SK-N-SH (cell line): ENCODE data around the gene SERPINB3. TPM values are rescaled to one million over a fixed set of nuclear protein-coding genes. Genes with fewer than 3 reads are reported as not detected.

ENCODE experiments used
- CTCF ChIA-PET: fragments of 300-600, 350-600 bp; formaldehyde crosslinking; extraction: SDS; loops from one replicate; lab custom pipeline; 2021; lab: Yijun Ruan, JAX
- POLR2A ChIA-PET: fragments of 350-600 bp; sonication (Branson Sonifier 250); formaldehyde crosslinking; extraction: SDS; loops from one replicate; lab custom pipeline; 2020; ENCODE audit warnings: antibody characterized with exemption, inconsistent platforms; lab: Yijun Ruan, JAX
- DNase-seq: peaks from one replicate; pipeline ENCODE4 v3.0.0; 2012
- H2AFZ ChIP-seq: fragments of 200-600 bp; sonication (generic); 2 replicates; pipeline ENCODE4 v1.8.1; 2016; ENCODE audit warnings: antibody characterized with exemption, mild to moderate bottlenecking, low read depth
- H3F3A ChIP-seq: fragments of 200-600 bp; sonication (generic); replicated peaks from 2 replicates; pipeline ENCODE3; 2016; ENCODE audit warnings: antibody characterized with exemption, mild to moderate bottlenecking; ENCODE audit not compliant: insufficient read depth
- H3K27ac ChIP-seq, 2 experiments: fragments of 200-500 bp in 1 of 2; fragments of 200-600 bp in 1 of 2; sonication (Bioruptor generic) in 1 of 2; sonication (generic), shearing (Covaris generic) in 1 of 2; 2 replicates each; pipeline versions ENCODE4 v1.5.1 to v1.6.1; 2014 to 2016; ENCODE audit warnings: low read depth in 2 of 2, inconsistent platforms in 1 of 2, low read length in 1 of 2, mild to moderate bottlenecking in 1 of 2, mixed read lengths in 1 of 2
- H3K27me3 ChIP-seq: fragments of 200-600 bp; sonication (generic), shearing (Covaris generic); 2 replicates; pipeline ENCODE4 v1.6.1; 2016; ENCODE audit warnings: mixed run types; ENCODE audit not compliant: insufficient read depth
- H3K36me3 ChIP-seq, 2 experiments: fragments of 200-500 bp in 1 of 2; fragments of 200-600 bp in 1 of 2; sonication (Bioruptor generic) in 1 of 2; sonication (generic) in 1 of 2; replicated peaks in 1 of 2; 2 replicates each; pipeline versions ENCODE3 to v1.5.1; 2014 to 2016; ENCODE audit warnings: low read length in 1 of 2, mild to moderate bottlenecking in 1 of 2; ENCODE audit not compliant: insufficient read depth in 2 of 2, control insufficient read depth in 1 of 2
- H3K4me1 ChIP-seq, 2 experiments: fragments of 200-500 bp in 1 of 2; fragments of 200-600 bp in 1 of 2; sonication (Bioruptor generic) in 1 of 2; sonication (generic), shearing (Covaris generic) in 1 of 2; 2 replicates each; pipeline versions ENCODE4 v1.5.1 to v1.6.1; 2014 to 2016; ENCODE audit warnings: low read depth in 1 of 2, low read length in 1 of 2, mixed run types in 1 of 2; ENCODE audit not compliant: insufficient read depth in 2 of 2, control insufficient read depth in 1 of 2
- H3K4me2 ChIP-seq: fragments of 200-600 bp; sonication (generic), shearing (Covaris generic); 2 replicates; pipeline ENCODE4 v1.6.1; 2017; ENCODE audit warnings: mixed run types
- H3K4me3 ChIP-seq, 2 experiments: fragments of 200-500 bp in 1 of 2; fragments of 200-600 bp in 1 of 2; sonication (Bioruptor generic) in 1 of 2; sonication (generic), shearing (Covaris generic) in 1 of 2; 2 replicates each; pipeline versions ENCODE4 v1.5.1 to v1.8.1; 2014 to 2016; ENCODE audit warnings: low read depth in 2 of 2, inconsistent platforms in 1 of 2, low read length in 1 of 2, mild to moderate bottlenecking in 1 of 2, mixed read lengths in 1 of 2, moderate library complexity in 1 of 2
- H3K79me2 ChIP-seq: fragments of 200-600 bp; sonication (generic); 2 replicates; pipeline ENCODE4 v1.8.1; 2017; ENCODE audit warnings: mild to moderate bottlenecking; ENCODE audit not compliant: insufficient read depth
- H3K9ac ChIP-seq: fragments of 200-600 bp; sonication (generic); 2 replicates; pipeline ENCODE4 v1.6.1; 2017; ENCODE audit warnings: mixed run types
- H3K9me2 ChIP-seq: fragments of 200-600 bp; sonication (generic); 2 replicates; pipeline ENCODE4 v1.6.1; 2017; ENCODE audit warnings: mixed run types
- H3K9me3 ChIP-seq: fragments of 200-600 bp; sonication (generic); 2 replicates; pipeline ENCODE4 v1.6.1; 2017; ENCODE audit warnings: mixed run types, mild to moderate bottlenecking, moderate library complexity
- H4K20me1 ChIP-seq: fragments of 200-600 bp; sonication (generic); 2 replicates; pipeline ENCODE4 v1.6.1; 2017; ENCODE audit warnings: mild to moderate bottlenecking, mixed run types; ENCODE audit not compliant: insufficient read depth
- EP300 ChIP-seq, 2 experiments: IDR thresholded peaks; 2 replicates each; pipeline versions ENCODE4 v1.4.0 to v1.6.1; 2012; ENCODE audit warnings: borderline replicate concordance in 1 of 2, low read depth in 1 of 2, low read length in 1 of 2
- EZH2phosphoT487 ChIP-seq: fragments of 200-600 bp; sonication (generic); IDR thresholded peaks from 2 replicates; pipeline ENCODE4 v1.6.1; 2017; ENCODE audit warnings: low read depth, mixed run types, mild to moderate bottlenecking, antibody characterized with exemption, moderate library complexity, borderline replicate concordance
- FOSL2 ChIP-seq: IDR thresholded peaks from 2 replicates; pipeline ENCODE4 v1.4.0; 2012; ENCODE audit warnings: low read depth, mild to moderate bottlenecking, moderate library complexity, borderline replicate concordance
- FOXM1 ChIP-seq: IDR thresholded peaks from 2 replicates; pipeline ENCODE4 v1.4.0; 2012; ENCODE audit warnings: low read depth, mild to moderate bottlenecking
- GABPA ChIP-seq: IDR thresholded peaks from 2 replicates; pipeline ENCODE4 v1.4.0; 2012; ENCODE audit warnings: low read depth, mild to moderate bottlenecking
- MEF2A ChIP-seq: IDR thresholded peaks from 2 replicates; pipeline ENCODE4 v1.4.0; 2012; ENCODE audit warnings: low read depth, borderline replicate concordance
- SIN3A ChIP-seq: IDR thresholded peaks from 2 replicates; pipeline ENCODE4 v1.6.1; 2012; ENCODE audit warnings: low read depth, mild to moderate bottlenecking, low read length, moderate library complexity, borderline replicate concordance
- TCF12 ChIP-seq: IDR thresholded peaks from 2 replicates; pipeline ENCODE4 v1.4.0; 2012
- TEAD4 ChIP-seq: IDR thresholded peaks from 2 replicates; pipeline ENCODE4 v1.4.0; 2012; ENCODE audit warnings: mild to moderate bottlenecking, borderline replicate concordance; ENCODE audit not compliant: insufficient read depth
- WGBS: methylation state at CpG from one replicate; pipeline ENCODE4 v1.1.6; 2017; ENCODE audit warnings: low lambda C conversion rate; 5-methylcytosine and 5-hydroxymethylcytosine counted together
- polyA plus RNA-seq, 3 experiments: library from polyadenylated mRNA; depleted of rRNA; stranded (reverse); fragments of >200 nt; gene quantifications; 2 replicates each; pipeline ENCODE4 v1.2.3, GENCODE V29; 2012
- TF ChIP-seq, protein P1 (sequence below): IDR thresholded peaks from 2 replicates; pipeline ENCODE4 v1.4.0; 2012; ENCODE audit warnings: low read depth, borderline replicate concordance
- TF ChIP-seq, protein P2 (sequence below): IDR thresholded peaks from 2 replicates; pipeline ENCODE4 v1.6.1; 2012; ENCODE audit warnings: mild to moderate bottlenecking, low read depth, low read length, moderate library complexity
- TF ChIP-seq, protein P3 (sequence below): IDR thresholded peaks from 2 replicates; pipeline ENCODE4 v1.4.0; 2012; ENCODE audit warnings: low read depth, borderline replicate concordance

The SERPINB3 gene
- polyA plus RNA-seq, 1 of the 3 experiments (the other 2 are of a cell fraction), result 0.07 TPM

DNA sequence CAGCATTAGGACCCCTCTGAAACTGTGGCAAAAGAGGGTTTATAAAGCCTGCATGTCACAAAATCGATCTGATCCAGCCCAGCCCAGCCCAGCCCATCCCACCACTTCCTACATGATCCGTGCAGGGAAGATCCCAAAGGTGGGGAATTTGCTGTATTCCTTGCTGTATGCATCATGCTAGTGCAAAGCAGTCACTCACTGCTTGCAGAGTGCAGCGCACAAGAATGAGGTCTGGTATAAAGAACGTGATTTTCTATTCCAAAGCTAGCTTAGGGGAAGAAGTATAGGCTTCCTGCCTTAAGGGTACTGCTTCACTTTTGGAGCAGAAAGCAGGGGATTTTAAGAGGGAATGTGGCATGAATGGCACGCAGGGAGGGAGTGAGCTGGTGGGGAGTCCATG lies 22.2 kb upstream of the SERPINB3 start:
- DNase-seq, result no peak
- H3K27me3 ChIP-seq, result peaks cover 4% of the 10 kb centered on the region; the same call in 1 of the 2 replicates
- H4K20me1 ChIP-seq, result no peaks in the 10 kb centered on the region
- no peak overlapping the region for H2AFZ ChIP-seq
- no peak overlapping the region for H3K4me3 ChIP-seq
- no peaks in the 10 kb centered on the region for H3K36me3 ChIP-seq
- no peak overlapping the region for H3K9ac ChIP-seq
- peaks cover 0 to 8% of the 10 kb centered on the region in 2 experiments; a peak in 1 of 4 replicates for H3K4me1 ChIP-seq
- no peaks in the 10 kb centered on the region for H3K9me2 ChIP-seq
- ChIA-PET POLR2A (no interaction called here), CTCF (interaction anchor here (1.3 kb wide), 1 partner anchor 166 kb away, joined by 4 read pairs; no protein-coding TSS in a partner anchor)
- H3F3A ChIP-seq, result no peaks in the 10 kb centered on the region
- H3K27ac ChIP-seq, result no peak overlapping the region
- no peak for TF ChIP-seq GABPA
- no peak for TF ChIP-seq TCF12
- TF ChIP-seq, protein P1, sequence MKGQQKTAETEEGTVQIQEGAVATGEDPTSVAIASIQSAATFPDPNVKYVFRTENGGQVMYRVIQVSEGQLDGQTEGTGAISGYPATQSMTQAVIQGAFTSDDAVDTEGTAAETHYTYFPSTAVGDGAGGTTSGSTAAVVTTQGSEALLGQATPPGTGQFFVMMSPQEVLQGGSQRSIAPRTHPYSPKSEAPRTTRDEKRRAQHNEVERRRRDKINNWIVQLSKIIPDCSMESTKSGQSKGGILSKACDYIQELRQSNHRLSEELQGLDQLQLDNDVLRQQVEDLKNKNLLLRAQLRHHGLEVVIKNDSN, result no peak
- no peak for TF ChIP-seq MEF2A
- TF ChIP-seq SIN3A, result no peak
- TF ChIP-seq EZH2phosphoT487, result no peak
- no peak for TF ChIP-seq EP300 (IDR thresholded peaks at IDR 0.05; ENCODE audit: borderline replicate concordance in 1 of 2, low read depth in 1 of 2, low read length in 1 of 2)
- TF ChIP-seq, protein P2, sequence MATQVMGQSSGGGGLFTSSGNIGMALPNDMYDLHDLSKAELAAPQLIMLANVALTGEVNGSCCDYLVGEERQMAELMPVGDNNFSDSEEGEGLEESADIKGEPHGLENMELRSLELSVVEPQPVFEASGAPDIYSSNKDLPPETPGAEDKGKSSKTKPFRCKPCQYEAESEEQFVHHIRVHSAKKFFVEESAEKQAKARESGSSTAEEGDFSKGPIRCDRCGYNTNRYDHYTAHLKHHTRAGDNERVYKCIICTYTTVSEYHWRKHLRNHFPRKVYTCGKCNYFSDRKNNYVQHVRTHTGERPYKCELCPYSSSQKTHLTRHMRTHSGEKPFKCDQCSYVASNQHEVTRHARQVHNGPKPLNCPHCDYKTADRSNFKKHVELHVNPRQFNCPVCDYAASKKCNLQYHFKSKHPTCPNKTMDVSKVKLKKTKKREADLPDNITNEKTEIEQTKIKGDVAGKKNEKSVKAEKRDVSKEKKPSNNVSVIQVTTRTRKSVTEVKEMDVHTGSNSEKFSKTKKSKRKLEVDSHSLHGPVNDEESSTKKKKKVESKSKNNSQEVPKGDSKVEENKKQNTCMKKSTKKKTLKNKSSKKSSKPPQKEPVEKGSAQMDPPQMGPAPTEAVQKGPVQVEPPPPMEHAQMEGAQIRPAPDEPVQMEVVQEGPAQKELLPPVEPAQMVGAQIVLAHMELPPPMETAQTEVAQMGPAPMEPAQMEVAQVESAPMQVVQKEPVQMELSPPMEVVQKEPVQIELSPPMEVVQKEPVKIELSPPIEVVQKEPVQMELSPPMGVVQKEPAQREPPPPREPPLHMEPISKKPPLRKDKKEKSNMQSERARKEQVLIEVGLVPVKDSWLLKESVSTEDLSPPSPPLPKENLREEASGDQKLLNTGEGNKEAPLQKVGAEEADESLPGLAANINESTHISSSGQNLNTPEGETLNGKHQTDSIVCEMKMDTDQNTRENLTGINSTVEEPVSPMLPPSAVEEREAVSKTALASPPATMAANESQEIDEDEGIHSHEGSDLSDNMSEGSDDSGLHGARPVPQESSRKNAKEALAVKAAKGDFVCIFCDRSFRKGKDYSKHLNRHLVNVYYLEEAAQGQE, result no peak
- no peak for TF ChIP-seq TEAD4
- TF ChIP-seq, protein P3, sequence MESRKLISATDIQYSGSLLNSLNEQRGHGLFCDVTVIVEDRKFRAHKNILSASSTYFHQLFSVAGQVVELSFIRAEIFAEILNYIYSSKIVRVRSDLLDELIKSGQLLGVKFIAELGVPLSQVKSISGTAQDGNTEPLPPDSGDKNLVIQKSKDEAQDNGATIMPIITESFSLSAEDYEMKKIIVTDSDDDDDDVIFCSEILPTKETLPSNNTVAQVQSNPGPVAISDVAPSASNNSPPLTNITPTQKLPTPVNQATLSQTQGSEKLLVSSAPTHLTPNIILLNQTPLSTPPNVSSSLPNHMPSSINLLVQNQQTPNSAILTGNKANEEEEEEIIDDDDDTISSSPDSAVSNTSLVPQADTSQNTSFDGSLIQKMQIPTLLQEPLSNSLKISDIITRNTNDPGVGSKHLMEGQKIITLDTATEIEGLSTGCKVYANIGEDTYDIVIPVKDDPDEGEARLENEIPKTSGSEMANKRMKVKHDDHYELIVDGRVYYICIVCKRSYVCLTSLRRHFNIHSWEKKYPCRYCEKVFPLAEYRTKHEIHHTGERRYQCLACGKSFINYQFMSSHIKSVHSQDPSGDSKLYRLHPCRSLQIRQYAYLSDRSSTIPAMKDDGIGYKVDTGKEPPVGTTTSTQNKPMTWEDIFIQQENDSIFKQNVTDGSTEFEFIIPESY, result no peak
- WGBS, result 1% methylated on average over 5 of the region's 5 CpGs
- no peaks in the 10 kb centered on the region for H3K79me2 ChIP-seq
- no peak overlapping the region for H3K4me2 ChIP-seq
- H3K9me3 ChIP-seq, result no peaks in the 10 kb centered on the region

DNA sequence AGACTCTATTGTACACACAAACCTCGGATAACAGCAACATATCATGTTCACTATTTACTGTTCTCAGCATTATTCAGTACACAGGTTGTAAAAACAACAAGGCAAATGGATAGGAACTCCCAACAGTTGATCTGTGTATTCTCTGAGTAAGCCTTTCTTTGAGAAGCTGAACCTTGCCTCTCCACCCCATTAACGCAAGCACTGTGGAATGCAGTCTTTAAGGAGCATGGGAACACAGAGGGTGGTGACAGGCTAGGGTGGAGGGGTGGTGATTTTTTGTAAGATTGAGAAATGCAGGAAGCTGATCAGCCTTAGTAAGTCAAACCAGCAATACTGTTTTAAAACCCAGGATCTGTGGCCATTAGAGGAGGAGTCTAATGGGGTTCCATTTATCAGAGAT lies 21.5 kb upstream of the SERPINB3 start:
- Histone ChIP-seq H3K9ac (no peak overlapping the region), H3F3A (no peaks in the 10 kb centered on the region), H3K27ac (no peak overlapping the region)
- no peak for DNase-seq
- POLR2A ChIA-PET, result no interaction called here
- TF ChIP-seq FOSL2 (no peak), FOXM1 (no peak)
- TF ChIP-seq, all 33 proteins: peak for 0
- H3K4me1 ChIP-seq, result peaks cover 0 to 8% of the 10 kb centered on the region in 2 experiments; a peak in 1 of 4 replicates
- no peaks in the 10 kb centered on the region for H4K20me1 ChIP-seq
- peak overlapping the region; percentile 63; the same call in 1 of the 2 replicates for H2AFZ ChIP-seq
- no peaks in the 10 kb centered on the region for H3K36me3 ChIP-seq
- peak overlapping the region; percentile 28; the same call in 1 of the 2 replicates for H3K4me2 ChIP-seq
- H3K9me2 ChIP-seq, result no peaks in the 10 kb centered on the region
- H3K79me2 ChIP-seq, result no peaks in the 10 kb centered on the region
- WGBS, result 0% methylated on average over 2 of the region's 2 CpGs
- no peaks in the 10 kb centered on the region for H3K9me3 ChIP-seq
- no peak overlapping the region for H3K4me3 ChIP-seq
- peaks cover 4% of the 10 kb centered on the region; the same call in 1 of the 2 replicates for H3K27me3 ChIP-seq
- CTCF ChIA-PET, result no interaction called here
